ENCODE results near the gene TFPI.
A peak's percentile ranks its signal among the peaks of the same experiment; 100 is the strongest.

TFPI gene

GRCh38 chr2:187477051-187477450 is 77.2 kb downstream of the TFPI start:
- DNase-seq (ENCODE audit: low read depth), result no peak
- TF ChIP-seq CTCF (IDR thresholded peaks at IDR 0.05; ENCODE audit: insufficient read depth, low read depth, low read length, missing control alignments), result no peak
- H3K4me3 ChIP-seq (ENCODE audit: low read length), result no peak overlapping the region

- no peak overlapping the region for H3K4me3 ChIP-seq (ENCODE audit: low read length)
- TF ChIP-seq CTCF (IDR thresholded peaks at IDR 0.05; ENCODE audit: insufficient read depth, low read depth, low read length, missing control alignments), result no peak
- no peak for DNase-seq (ENCODE audit: low read depth)
Observed at GRCh38 chr2:187475499-187476248, 78.6 kb downstream of the TFPI start.

GRCh38 chr2:187470698-187471097 is 83.5 kb downstream of the TFPI start:
- H3K4me3 ChIP-seq (ENCODE audit: low read length), result no peak overlapping the region
- peak; percentile 93 for DNase-seq (ENCODE audit: low read depth)
- TF ChIP-seq CTCF (IDR thresholded peaks at IDR 0.05; ENCODE audit: insufficient read depth, low read depth, low read length, missing control alignments), result no peak

GRCh38 chr2:187469538-187469937 is 84.7 kb downstream of the TFPI start:
- TF ChIP-seq CTCF (IDR thresholded peaks at IDR 0.05; ENCODE audit: insufficient read depth, low read depth, low read length, missing control alignments), result no peak
- H3K4me3 ChIP-seq (ENCODE audit: low read length), result no peak overlapping the region
- no peak for DNase-seq (ENCODE audit: low read depth)

GRCh38 chr2:187468262-187468661 is 86.0 kb downstream of the TFPI start:
- TF ChIP-seq CTCF (IDR thresholded peaks at IDR 0.05; ENCODE audit: insufficient read depth, low read depth, low read length, missing control alignments), result no peak
- peak; percentile 84 for DNase-seq (ENCODE audit: low read depth)
- H3K4me3 ChIP-seq (ENCODE audit: low read length), result no peak overlapping the region

GRCh38 chr2:187466129-187466792 is 88.0 kb downstream of the TFPI start:
- H3K4me3 ChIP-seq (ENCODE audit: low read length), result no peak overlapping the region
- DNase-seq (ENCODE audit: low read depth), result no peak
- no peak for TF ChIP-seq CTCF (IDR thresholded peaks at IDR 0.05; ENCODE audit: insufficient read depth, low read depth, low read length, missing control alignments)

Measured in epithelial cell of esophagus (primary cell).